NCI-H2171 (cell line): ENCODE data around the gene EYA4.
"Not testable (repeated sequence)": the region's sequence is repeated elsewhere in the genome, so short reads cannot be mapped to it uniquely, and the experiment has no call there.

ENCODE experiments used
- DNase-seq: peaks from one replicate; lab custom pipeline; 2025; lab: John Stamatoyannopoulos, UW

The EYA4 gene

GRCh38 chr6:133355922-133356321 is 114.8 kb downstream of the EYA4 start:
- DNase-seq: no peak

- DNase-seq: no peak
These were observed 117.5 kb downstream of the EYA4 start for GRCh38 chr6:133358574-133359150.

GRCh38 chr6:133359256-133359655 is 118.1 kb downstream of the EYA4 start:
- no peak for DNase-seq

- DNase-seq: no peak
These were observed 118.6 kb downstream of the EYA4 start for GRCh38 chr6:133359760-133360159.

- DNase-seq: no peak
These were observed 119.0 kb downstream of the EYA4 start for GRCh38 chr6:133360194-133360593.

GRCh38 chr6:133362813-133363212 is 121.7 kb downstream of the EYA4 start:
- no peak for DNase-seq

- DNase-seq: no peak
These were observed 127.5 kb downstream of the EYA4 start for GRCh38 chr6:133368664-133369063.

GRCh38 chr6:133369773-133370272 is 128.7 kb downstream of the EYA4 start:
- DNase-seq: no peak

- no peak for DNase-seq
These were observed 135.6 kb downstream of the EYA4 start for GRCh38 chr6:133376743-133377142.

- no peak for DNase-seq
These were observed 136.1 kb downstream of the EYA4 start for GRCh38 chr6:133377219-133377618.

GRCh38 chr6:133380047-133380446 is 138.9 kb downstream of the EYA4 start:
- no peak for DNase-seq

- DNase-seq: no peak
These were observed 139.6 kb downstream of the EYA4 start for GRCh38 chr6:133380723-133381122.

GRCh38 chr6:133388731-133389130 is 147.6 kb downstream of the EYA4 start:
- DNase-seq: no peak

GRCh38 chr6:133390168-133390567 is 149.0 kb downstream of the EYA4 start:
- no peak for DNase-seq

- DNase-seq: no peak
These were observed 150.9 kb downstream of the EYA4 start for GRCh38 chr6:133392015-133392414.

- DNase-seq: no peak
These were observed 151.5 kb downstream of the EYA4 start for GRCh38 chr6:133392641-133393040.

- no peak for DNase-seq
These were observed 152.7 kb downstream of the EYA4 start for GRCh38 chr6:133393891-133394290.

- no peak for DNase-seq
These were observed 153.5 kb downstream of the EYA4 start for GRCh38 chr6:133394630-133395029.

GRCh38 chr6:133396233-133396983 is 155.3 kb downstream of the EYA4 start:
- DNase-seq: peak; percentile 70

- no peak for DNase-seq
These were observed 155.8 kb downstream of the EYA4 start for GRCh38 chr6:133396984-133397348.

- not testable (repeated sequence) for DNase-seq
These were observed 156.4 kb downstream of the EYA4 start for GRCh38 chr6:133397601-133398000.

- no peak for DNase-seq
These were observed 158.3 kb downstream of the EYA4 start for GRCh38 chr6:133399426-133399825.

GRCh38 chr6:133404151-133404550 is 163.0 kb downstream of the EYA4 start:
- no peak for DNase-seq

GRCh38 chr6:133404728-133405127 is 163.6 kb downstream of the EYA4 start:
- DNase-seq: no peak
